Ovary (tissue), 9 donors: ENCODE measurements around the gene COL26A1. TPM values are rescaled to one million over a fixed set of nuclear protein-coding genes. Genes with fewer than 3 reads are reported as not detected.
"Not testable (repeated sequence)": the region's sequence is repeated elsewhere in the genome, so short reads cannot be mapped to it uniquely, and the experiment has no call there.

Experiments used
- DNase-seq, 5 donors: peaks; one replicate each; pipeline ENCODE4 v3.0.0-alpha.2; 2019 to 2020
- H3K27ac ChIP-seq, 2 donors: fragments of 200-600 bp; one replicate each; pipeline versions ENCODE4 v1.5.1 to v1.8.0; 2019 to 2022
- H3K27me3 ChIP-seq: fragments of 200-600 bp; one replicate; pipeline ENCODE4 v1.8.0; 2022
- H3K36me3 ChIP-seq: fragments of 200-600 bp; sonication (generic); one replicate; pipeline ENCODE4 v1.5.1; 2019
- H3K4me1 ChIP-seq: one replicate; pipeline ENCODE4 v1.8.1; 2013; ENCODE audit warnings: mild to moderate bottlenecking, moderate library complexity; ENCODE audit not compliant: insufficient read depth
- H3K4me3 ChIP-seq: fragments of 200-600 bp; sonication (generic); one replicate; pipeline ENCODE4 v1.5.1; 2017
- H3K9me3 ChIP-seq, 2 donors: fragments of 200-600 bp in 1 of 2; sonication (generic) in 1 of 2; one replicate each; pipeline versions ENCODE4 v1.5.1 to v1.8.1; 2013 to 2019; ENCODE audit warnings: mild to moderate bottlenecking in 1 of 2, moderate library complexity in 1 of 2
- EP300 ChIP-seq: sonication (generic); formaldehyde crosslinking; IDR thresholded peaks from one replicate; pipeline ENCODE4 v1.6.1; 2017; ENCODE audit warnings: antibody characterized with exemption
- POLR2A ChIP-seq: fragments of 450-650 bp; IDR thresholded peaks from one replicate; pipeline ENCODE4 v1.6.1; 2017; ENCODE audit warnings: antibody characterized with exemption, mild to moderate bottlenecking, moderate library complexity
- WGBS, 3 donors: extraction: QIAGEN DNeasy Blood & Tissue Kit in 1 of 3; methylation state at CpG; one replicate each; pipeline versions ENCODE4 v1.1.5 to v1.1.7; 2013 to 2017; 5-methylcytosine and 5-hydroxymethylcytosine counted together
- intact Hi-C, 4 donors: fragments of 100-400 bp; cut with DNase I; formaldehyde crosslinking; loops; one replicate each; pipeline versions ENCODE4 v1.11.0 to v1.15.1; 2022 to 2023
- polyA plus RNA-seq, 2 donors: library from polyadenylated mRNA; stranded (reverse); fragments of 200-250 nt in 1 of 2; fragments of 350-450 nt in 1 of 2; fragmentation: Illumina TruSeq in 1 of 2; extraction: RNeasy Lipid Tissue Mini Kit (QIAGEN cat#74804) in 1 of 2; gene quantifications; one replicate each; pipeline ENCODE4 v1.2.3, GENCODE V29; 2013 to 2014
- total RNA-seq, 7 donors: library from RNA; depleted of rRNA in 2 of 7; stranded (reverse); fragments of >200 nt in 2 of 7; fragmentation: NEBNext Ultra II Directional in 3 of 7; extraction: Animal tissue kit (Norgen Biotek cat#: 25700) in 3 of 7; gene quantifications; one replicate each; pipeline versions ENCODE4 v1.1.0 to v1.2.4, GENCODE V29; 2016 to 2023
- TF ChIP-seq, protein P1 (sequence below), 3 donors: fragments of 450-650 bp in 2 of 3; fragments of 200-600 bp in 1 of 3; IDR thresholded peaks; one replicate each; pipeline versions ENCODE4 v1.5.1 to v1.8.0; 2016 to 2022; ENCODE audit warnings: antibody characterized with exemption in 3 of 3, mild to moderate bottlenecking in 1 of 3
- donor health status: DM: no; HTN: no; CAD: no; lungs with moderate emphysema.
- donor health status: DM: no; HTN: no; CAD: no.
- donor health status: Bipolar disorder and iron deficiency.
- donor health status: DM: yes; HTN: yes; CAD: no.
- donor health status: DM: no; HTN: no; CAD: no.
- donor health status: DM: yes; HTN: yes; CAD: no.

Gene COL26A1
- total and polyA plus RNA-seq, 9 donors: 0.17 to 2.3 (median 0.40) TPM

DNA sequence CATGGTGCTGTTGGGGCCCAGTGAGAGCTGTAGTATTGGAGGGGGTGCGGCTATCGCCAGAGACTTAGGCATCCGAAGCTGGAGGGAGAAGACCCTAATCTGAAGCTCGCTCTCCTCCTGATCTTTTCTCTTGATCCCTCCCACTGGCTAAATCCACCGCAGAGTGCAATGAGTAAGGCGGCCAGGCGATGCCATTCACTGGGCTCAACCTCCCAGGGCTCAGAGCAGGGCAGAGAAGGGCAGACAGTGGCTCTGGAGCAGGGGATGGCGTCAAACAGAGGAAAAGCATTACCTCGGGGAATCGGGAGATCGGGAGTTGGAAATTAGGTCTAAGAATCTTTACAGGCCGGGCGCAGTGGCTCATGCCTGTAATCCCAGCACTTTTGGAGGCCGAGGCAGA is 22.3 kb upstream of the COL26A1 start:
- Histone ChIP-seq H3K36me3 (no peaks in the 10 kb centered on the region), H3K27ac (no peak overlapping the region), H3K4me3 (no peak overlapping the region), H3K9me3 (no peaks in the 10 kb centered on the region), H3K27me3 (no peaks in the 10 kb centered on the region), H3K4me1 (no peaks in the 10 kb centered on the region)
- 81 to 84% (median 83%) methylated on average over 14 of the region's 14 CpGs for WGBS, 3 donors
- DNase-seq: no peak
- TF ChIP-seq POLR2A (no peak), EP300 (no peak)
- TF ChIP-seq, protein P1, sequence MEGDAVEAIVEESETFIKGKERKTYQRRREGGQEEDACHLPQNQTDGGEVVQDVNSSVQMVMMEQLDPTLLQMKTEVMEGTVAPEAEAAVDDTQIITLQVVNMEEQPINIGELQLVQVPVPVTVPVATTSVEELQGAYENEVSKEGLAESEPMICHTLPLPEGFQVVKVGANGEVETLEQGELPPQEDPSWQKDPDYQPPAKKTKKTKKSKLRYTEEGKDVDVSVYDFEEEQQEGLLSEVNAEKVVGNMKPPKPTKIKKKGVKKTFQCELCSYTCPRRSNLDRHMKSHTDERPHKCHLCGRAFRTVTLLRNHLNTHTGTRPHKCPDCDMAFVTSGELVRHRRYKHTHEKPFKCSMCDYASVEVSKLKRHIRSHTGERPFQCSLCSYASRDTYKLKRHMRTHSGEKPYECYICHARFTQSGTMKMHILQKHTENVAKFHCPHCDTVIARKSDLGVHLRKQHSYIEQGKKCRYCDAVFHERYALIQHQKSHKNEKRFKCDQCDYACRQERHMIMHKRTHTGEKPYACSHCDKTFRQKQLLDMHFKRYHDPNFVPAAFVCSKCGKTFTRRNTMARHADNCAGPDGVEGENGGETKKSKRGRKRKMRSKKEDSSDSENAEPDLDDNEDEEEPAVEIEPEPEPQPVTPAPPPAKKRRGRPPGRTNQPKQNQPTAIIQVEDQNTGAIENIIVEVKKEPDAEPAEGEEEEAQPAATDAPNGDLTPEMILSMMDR (IDR thresholded peaks at IDR 0.05): no peak
- intact Hi-C loops: no loop called here

DNA sequence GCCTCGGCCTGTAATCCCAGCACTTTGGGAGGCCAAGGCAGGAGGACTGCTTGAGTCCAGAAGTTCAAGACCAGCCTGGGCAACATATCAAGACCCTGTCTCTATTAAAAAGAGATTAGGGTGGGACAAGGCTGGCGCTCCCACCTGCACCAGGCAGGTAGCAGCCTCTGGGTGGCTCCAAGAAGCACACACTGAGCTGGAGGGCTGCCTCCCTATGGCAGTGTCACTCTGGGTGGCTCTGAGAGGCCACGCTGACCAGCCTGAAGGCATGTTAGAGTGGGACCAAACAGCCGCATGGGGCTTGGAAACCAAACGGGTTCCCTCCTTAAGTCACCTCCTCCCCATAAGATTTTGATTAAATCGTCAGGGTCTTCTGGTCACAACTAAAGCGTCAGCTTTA is 19.8 kb upstream of the COL26A1 start:
- WGBS, 3 donors: 54 to 62% (median 62%) methylated on average over 7 of the region's 7 CpGs

DNA sequence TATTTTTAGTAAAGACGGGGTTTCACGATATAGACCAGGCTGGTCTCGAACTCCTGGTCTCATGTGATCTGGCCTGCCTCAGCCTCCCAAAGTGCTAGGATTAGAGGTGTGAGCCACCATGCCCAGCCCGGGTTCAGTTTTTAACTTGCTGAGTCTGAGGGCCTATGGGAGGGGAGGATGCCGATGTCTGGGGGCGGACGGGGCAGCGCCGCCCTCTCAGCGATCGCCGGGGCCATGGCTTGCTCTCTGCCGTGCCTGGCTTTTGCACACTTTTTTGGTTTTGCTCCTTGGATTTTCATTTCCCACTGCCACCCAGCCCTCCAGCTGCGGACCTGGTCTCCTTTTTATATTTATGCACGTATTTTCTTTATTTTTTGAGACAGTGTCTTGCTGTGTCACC is 15.2 kb upstream of the COL26A1 start:
- Histone ChIP-seq H3K27ac (no peak overlapping the region), H3K9me3 (no peaks in the 10 kb centered on the region), H3K4me1 (no peaks in the 10 kb centered on the region), H3K4me3 (no peak overlapping the region), H3K36me3 (no peaks in the 10 kb centered on the region), H3K27me3 (no peaks in the 10 kb centered on the region)
- WGBS, 3 donors: 81 to 85% (median 82%) methylated on average over 15 of the region's 15 CpGs
- DNase-seq: no peak
- intact Hi-C loops: no loop called here
- TF ChIP-seq EP300 (no peak), POLR2A (no peak)
- TF ChIP-seq, protein P1 (IDR thresholded peaks at IDR 0.05): no peak

More for the DNA sequence above, 19.8 kb upstream of the COL26A1 start:
- no peaks in the 10 kb centered on the region for H3K9me3 ChIP-seq
- DNase-seq: no peak
- no peak overlapping the region for H3K4me3 ChIP-seq
- H3K36me3 ChIP-seq: no peaks in the 10 kb centered on the region
- no peak overlapping the region for H3K27ac ChIP-seq
- H3K27me3 ChIP-seq: no peaks in the 10 kb centered on the region
- intact Hi-C loops: no loop called here
- H3K4me1 ChIP-seq: no peaks in the 10 kb centered on the region
- TF ChIP-seq POLR2A (no peak), EP300 (no peak)
- TF ChIP-seq, protein P1 (IDR thresholded peaks at IDR 0.05): no peak

DNA sequence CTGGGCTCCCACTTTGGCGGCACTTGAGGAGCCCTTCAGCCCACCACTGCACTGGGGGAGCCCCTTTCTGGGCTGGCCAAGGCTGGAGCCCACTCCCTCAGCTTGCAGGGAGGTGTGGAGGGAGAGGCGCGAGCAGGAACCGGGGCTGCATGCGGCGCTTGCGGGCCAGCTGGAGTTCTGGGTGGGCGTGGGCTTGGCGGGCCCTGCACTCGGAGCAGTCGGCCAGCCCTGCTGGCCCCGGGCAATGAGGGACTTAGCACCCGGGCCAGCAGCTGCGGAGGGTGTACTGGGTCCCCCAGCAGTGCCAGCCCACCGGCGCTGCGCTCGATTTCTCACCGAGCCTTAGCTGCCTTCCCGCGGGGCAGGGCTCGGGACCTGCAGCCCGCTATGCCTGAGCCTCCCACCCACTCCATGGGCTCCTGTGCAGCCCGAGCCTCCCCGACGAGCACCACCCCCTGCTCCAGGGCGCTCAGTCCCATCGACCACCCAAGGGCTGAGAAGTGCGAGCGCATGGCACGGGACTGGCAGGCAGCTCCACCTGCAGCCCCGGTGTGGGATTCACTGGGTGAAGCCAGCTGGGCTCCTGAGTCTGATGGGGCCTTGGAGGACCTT is 14.1 kb upstream of the COL26A1 start:
- WGBS, 3 donors: 88 to 93% (median 91%) methylated on average over 31 to 32 of the region's 32 CpGs
- DNase-seq, H3K4me1 ChIP-seq, H3K36me3 ChIP-seq, H3K27ac ChIP-seq, H3K27me3 ChIP-seq, H3K9me3 ChIP-seq, H3K4me3 ChIP-seq, intact Hi-C loops: not testable (repeated sequence)

DNA sequence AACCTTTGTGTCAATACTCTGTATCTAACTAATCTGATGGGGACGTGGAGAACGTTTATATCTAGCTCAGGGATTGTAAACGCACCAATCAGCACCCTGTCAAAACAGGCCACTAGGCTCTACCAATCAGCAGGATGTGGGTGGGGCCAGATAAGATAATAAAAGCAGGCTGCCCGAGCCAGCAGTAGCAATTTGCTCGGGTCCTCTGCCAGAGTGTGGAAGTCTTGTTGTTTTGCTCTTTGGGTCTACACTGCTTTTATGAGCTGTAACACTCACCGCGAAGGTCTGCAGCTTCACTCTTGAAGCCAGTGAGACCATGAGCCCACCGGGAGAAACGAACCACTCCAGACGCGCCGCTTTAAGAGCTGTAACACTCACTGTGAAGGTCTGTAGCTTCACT is 13.4 kb upstream of the COL26A1 start:
- intact Hi-C loops, H3K4me3 ChIP-seq, H3K36me3 ChIP-seq, H3K27ac ChIP-seq, H3K9me3 ChIP-seq, H3K4me1 ChIP-seq, H3K27me3 ChIP-seq, DNase-seq: not testable (repeated sequence)
- 61 to 78% (median 69%) methylated on average over 12 of the region's 12 CpGs for WGBS, 3 donors
